H1 (cell line): ENCODE results near the gene PACSIN2. TPM values are rescaled to one million over a fixed set of nuclear protein-coding genes. Genes with fewer than 3 reads are reported as not detected.

ENCODE experiments used
- CTCF ChIA-PET: fragments of 300-600 bp; sonication (Branson Sonifier 250); formaldehyde crosslinking; loops from one replicate; lab custom pipeline; 2021; ENCODE audit not compliant: partially characterized antibody; lab: Charles Lee
- POLR2A ChIA-PET: fragments of 300-600 bp; sonication (Branson Sonifier 250); formaldehyde crosslinking; loops from one replicate; lab custom pipeline; 2021; ENCODE audit warnings: inconsistent platforms; ENCODE audit not compliant: partially characterized antibody; lab: Charles Lee
- DNase-seq, 2 experiments: peaks; one replicate each; pipeline versions ENCODE4 v3.0.0 to v3.0.0-alpha.2; 2010 to 2022; ENCODE audit warnings: low spot score in 2 of 2, low read depth in 1 of 2, mixed read lengths in 1 of 2
- FAIRE-seq: peaks from 2 replicates; lab custom pipeline; 2011; peaks lifted over from hg19 to GRCh38; lab: Jason Lieb, UNC
- H2AFZ ChIP-seq: 2 replicates; pipeline ENCODE4 v1.8.1; 2012; ENCODE audit warnings: low read length, inconsistent platforms
- H2AK5ac ChIP-seq: 2 replicates; pipeline ENCODE4 v1.6.1; 2013; ENCODE audit warnings: low read depth, low read length
- H2BK120ac ChIP-seq: replicated peaks from 2 replicates; pipeline ENCODE3; 2013; ENCODE audit warnings: low read depth, low read length, inconsistent platforms
- H2BK12ac ChIP-seq: 2 replicates; pipeline ENCODE4 v1.6.1; 2013; ENCODE audit warnings: low read depth, low read length
- H2BK15ac ChIP-seq: 2 replicates; pipeline ENCODE4 v1.6.1; 2013; ENCODE audit warnings: low read length
- H2BK20ac ChIP-seq: 2 replicates; pipeline ENCODE4 v1.6.1; 2013; ENCODE audit warnings: low read length
- H2BK5ac ChIP-seq: 2 replicates; pipeline ENCODE4 v1.6.1; 2013; ENCODE audit warnings: low read depth, low read length
- H3K14ac ChIP-seq: 2 replicates; pipeline ENCODE4 v1.6.1; 2013; ENCODE audit warnings: inconsistent platforms; ENCODE audit not compliant: insufficient read length
- H3K18ac ChIP-seq: 2 replicates; pipeline ENCODE4 v1.6.1; 2013; ENCODE audit warnings: low read length; ENCODE audit errors: extremely low read depth
- H3K23ac ChIP-seq: 2 replicates; pipeline ENCODE4 v1.6.1; 2013; ENCODE audit warnings: inconsistent platforms; ENCODE audit not compliant: insufficient read length
- H3K23me2 ChIP-seq: 2 replicates; pipeline ENCODE4 v1.6.1; 2013; ENCODE audit warnings: low read depth, low read length
- H3K27ac ChIP-seq: 2 replicates; pipeline ENCODE4 v1.6.1; 2011; ENCODE audit warnings: low read depth, low read length, inconsistent platforms
- H3K27me3 ChIP-seq, 4 experiments: replicated peaks in 1 of 4; 1 replicate in 1 of 4; 2 replicates in 3 of 4; pipeline versions ENCODE4 v1.6.1 to v1.8.1; 2011 to 2013; ENCODE audit warnings: low read length in 3 of 4, mild to moderate bottlenecking in 3 of 4, inconsistent platforms in 2 of 4, mixed read lengths in 2 of 4, moderate library complexity in 1 of 4; ENCODE audit not compliant: control insufficient read depth in 3 of 4, insufficient read depth in 3 of 4; ENCODE audit errors: extremely low read depth in 1 of 4
- H3K36me3 ChIP-seq, 4 experiments: 2 replicates each; pipeline versions ENCODE4 v1.6.1 to v1.8.1; 2011 to 2013; ENCODE audit warnings: mild to moderate bottlenecking in 4 of 4, low read length in 3 of 4, moderate library complexity in 2 of 4, control low read depth in 1 of 4, inconsistent platforms in 1 of 4; ENCODE audit not compliant: insufficient read depth in 4 of 4, control insufficient read depth in 2 of 4
- H3K4ac ChIP-seq: replicated peaks from 2 replicates; pipeline ENCODE3; 2013; ENCODE audit warnings: low read length, low read depth, mixed read lengths, inconsistent platforms; ENCODE audit not compliant: insufficient read length
- H3K4me1 ChIP-seq, 4 experiments: replicated peaks in 1 of 4; 1 replicate in 1 of 4; 2 replicates in 3 of 4; pipeline versions ENCODE4 v1.6.1 to v1.8.1; 2011 to 2013; ENCODE audit warnings: low read length in 3 of 4, inconsistent platforms in 2 of 4, mixed read lengths in 1 of 4; ENCODE audit not compliant: insufficient read depth in 4 of 4, control insufficient read depth in 3 of 4
- H3K4me2 ChIP-seq, 2 experiments: 2 replicates each; pipeline versions ENCODE4 v1.6.1 to v1.8.1; 2011 to 2013; ENCODE audit warnings: low read depth in 2 of 2, low read length in 2 of 2, control low read depth in 1 of 2, inconsistent platforms in 1 of 2, mild to moderate bottlenecking in 1 of 2; ENCODE audit not compliant: insufficient read depth in 1 of 2
- H3K4me3 ChIP-seq, 4 experiments: fragments of 200-600, 300-600 bp in 1 of 4; sonication (generic), shearing (Covaris generic), sonication (Bioruptor Twin) in 1 of 4; 2 replicates each; pipeline versions ENCODE4 v1.5.1 to v1.8.1; 2011 to 2016; ENCODE audit warnings: low read length in 4 of 4, low read depth in 3 of 4, control low read depth in 2 of 4, inconsistent platforms in 2 of 4, mild to moderate bottlenecking in 2 of 4, mixed read lengths in 1 of 4, moderate library complexity in 1 of 4; ENCODE audit not compliant: insufficient read depth in 2 of 4; ENCODE audit errors: extremely low read depth in 1 of 4
- H3K56ac ChIP-seq: replicated peaks from 2 replicates; pipeline ENCODE3; 2013; ENCODE audit warnings: low read depth, mild to moderate bottlenecking, mixed read lengths, low read length, inconsistent platforms; ENCODE audit not compliant: insufficient read length
- H3K79me1 ChIP-seq: 2 replicates; pipeline ENCODE4 v1.6.1; 2013; ENCODE audit warnings: low read depth, low read length, control low read depth
- H3K79me2 ChIP-seq, 2 experiments: 2 replicates each; pipeline versions ENCODE4 v1.6.1 to v1.8.1; 2012 to 2013; ENCODE audit warnings: low read length in 2 of 2, mild to moderate bottlenecking in 2 of 2, inconsistent platforms in 1 of 2; ENCODE audit not compliant: insufficient read depth in 2 of 2, control insufficient read depth in 1 of 2
- H3K9ac ChIP-seq, 4 experiments: replicated peaks in 1 of 4; 1 replicate in 1 of 4; 2 replicates in 3 of 4; pipeline versions ENCODE4 v1.6.1 to v1.8.1; 2011 to 2013; ENCODE audit warnings: low read depth in 3 of 4, low read length in 3 of 4, control low read depth in 2 of 4, mild to moderate bottlenecking in 2 of 4, moderate library complexity in 2 of 4, inconsistent platforms in 1 of 4; ENCODE audit errors: extremely low read depth in 1 of 4
- H3K9me3 ChIP-seq, 2 experiments: 2 replicates each; pipeline versions ENCODE4 v1.6.1 to v1.8.1; 2012 to 2013; ENCODE audit warnings: mild to moderate bottlenecking in 2 of 2, moderate library complexity in 2 of 2, control low read depth in 1 of 2, inconsistent platforms in 1 of 2, low read depth in 1 of 2, low read length in 1 of 2, mixed read lengths in 1 of 2; ENCODE audit not compliant: insufficient read depth in 2 of 2
- H4K20me1 ChIP-seq, 2 experiments: replicated peaks in 1 of 2; 2 replicates each; pipeline versions ENCODE3 to v1.8.1; 2011 to 2013; ENCODE audit warnings: inconsistent platforms in 2 of 2, low read length in 2 of 2, mild to moderate bottlenecking in 1 of 2; ENCODE audit not compliant: insufficient read depth in 2 of 2, control insufficient read depth in 1 of 2
- H4K5ac ChIP-seq: 2 replicates; pipeline ENCODE4 v1.6.1; 2013; ENCODE audit warnings: low read length, low read depth, mixed read lengths, inconsistent platforms; ENCODE audit not compliant: insufficient read length
- H4K8ac ChIP-seq: 2 replicates; pipeline ENCODE4 v1.8.0; 2013; ENCODE audit warnings: mild to moderate bottlenecking, moderate library complexity, low read length, inconsistent platforms; ENCODE audit not compliant: insufficient read depth; ENCODE audit errors: extremely low read depth
- H4K91ac ChIP-seq: replicated peaks from 2 replicates; pipeline ENCODE3; 2013; ENCODE audit warnings: low read length, mixed read lengths, inconsistent platforms; ENCODE audit not compliant: insufficient read length
- WGBS, 2 experiments: shearing (Covaris generic) in 1 of 2; methylation state at CpG; one replicate each; pipeline versions ENCODE4 v1.1.6 to v1.1.7; 2013 to 2015; ENCODE audit warnings: low lambda C conversion rate in 2 of 2, mixed read lengths in 2 of 2, inconsistent platforms in 1 of 2, low coverage in 1 of 2, missing lambda C conversion rate in 1 of 2; ENCODE audit not compliant: insufficient replicate concordance in 2 of 2, insufficient coverage in 1 of 2, insufficient read length in 1 of 2; ENCODE audit errors: extremely low coverage in 1 of 2, missing lambda C conversion rate in 1 of 2; 5-methylcytosine and 5-hydroxymethylcytosine counted together
- polyA plus RNA-seq, 7 experiments: library from polyadenylated mRNA; depleted of rRNA in 3 of 7; stranded (reverse) in 5 of 7; unstranded in 2 of 7; fragments of >200 nt in 5 of 7; fragments of 200-250 nt in 2 of 7; gene quantifications; 1 replicate in 5 of 7; 2 replicates in 1 of 7; 4 replicates in 1 of 7; pipeline versions ENCODE4 v1.2.1 to v1.2.3, GENCODE V29; 2011 to 2013; ENCODE audit warnings: missing spikeins in 2 of 7, mixed read lengths in 2 of 7
- total RNA-seq: library from RNA; stranded (reverse); fragmentation: NEBNext Ultra II Directional; extraction: Animal tissue kit (Norgen Biotek cat#: 25700); gene quantifications from 2 replicates; pipeline ENCODE4 v1.2.1, GENCODE V29; 2021

Gene PACSIN2
- total and polyA plus RNA-seq, 2 of the 8 experiments (the other 6 are each of a cell fraction or from before 2014, with no cell fraction given): 44.8 to 64.2 TPM

DNA sequence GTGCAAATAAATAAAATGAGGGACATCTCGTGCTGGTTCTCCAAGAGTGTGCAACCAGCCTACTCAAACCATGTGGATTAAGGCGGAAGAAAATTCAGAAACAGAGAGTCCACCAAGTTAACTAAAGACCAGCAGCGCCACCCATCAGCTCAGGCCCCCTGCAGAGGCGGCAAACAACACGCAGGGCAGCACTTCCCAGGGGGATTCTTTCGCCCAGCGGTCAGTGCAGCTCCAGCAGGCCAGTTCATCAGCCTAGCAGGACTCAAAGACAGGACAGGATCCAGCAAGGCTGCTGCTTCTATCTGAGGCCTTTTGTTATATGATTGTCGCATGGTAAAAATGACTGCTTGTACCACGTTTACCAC lies 51.7 kb downstream of the PACSIN2 start:
- H2BK120ac ChIP-seq: no peak overlapping the region
- H2BK5ac ChIP-seq: no peak overlapping the region
- no peak overlapping the region for H3K14ac ChIP-seq
- no peak overlapping the region for H2BK20ac ChIP-seq
- ChIA-PET CTCF (interaction anchor here (0.7 to 2.7 kb wide), 6 partner anchors 21 to 96 kb away, joined by 3 to 10 read pairs (median 4); no protein-coding TSS in a partner anchor), POLR2A (interaction anchor here (1.0 to 3.0 kb wide), 3 partner anchors 9 to 63 kb away, joined by 3 to 13 read pairs (median 3); no protein-coding TSS in a partner anchor)
- H3K4me3 ChIP-seq: no peak overlapping the region
- H3K23ac ChIP-seq: no peak overlapping the region
- no peaks in the 10 kb centered on the region for H3K27me3 ChIP-seq
- H4K91ac ChIP-seq: no peak overlapping the region
- H3K18ac ChIP-seq: peak overlapping the region; percentile 34; the same call in 1 of the 2 replicates
- 78% methylated on average over 9 of the region's 9 CpGs; no CpG with 5 or more reads in 1 of the 2 experiments for WGBS, 2 experiments
- H3K23me2 ChIP-seq: 0 out of 2 replicates have a peak, but pooled peaks cover 2% of the 10 kb centered on the region
- H3K9me3 ChIP-seq: no peaks in the 10 kb centered on the region
- no peaks in the 10 kb centered on the region for H3K36me3 ChIP-seq
- H3K79me2 ChIP-seq: peaks cover 3 to 66% of the 10 kb centered on the region in 2 experiments; a peak in 3 of 4 replicates
- H3K9ac ChIP-seq: no peak overlapping the region
- DNase-seq (no peak), FAIRE-seq (no peak)
- no peak overlapping the region for H3K4me2 ChIP-seq
- H3K4me1 ChIP-seq: peaks cover 15 to 35% (median 33%) of the 10 kb centered on the region in 4 experiments
- no peak overlapping the region for H2BK15ac ChIP-seq
- H3K4ac ChIP-seq: no peak overlapping the region
- peak overlapping the region; percentile 57; the same call in 1 of the 2 replicates for H2AK5ac ChIP-seq
- no peak overlapping the region for H2AFZ ChIP-seq
- no peak overlapping the region for H4K8ac ChIP-seq
- H3K56ac ChIP-seq: no peak overlapping the region
- H4K5ac ChIP-seq: no peak overlapping the region
- no peak overlapping the region for H3K27ac ChIP-seq
- peaks cover 9% of the 10 kb centered on the region; the same call in 1 of the 2 replicates for H3K79me1 ChIP-seq
- peak overlapping the region; percentile 41; the same call in 1 of the 2 replicates for H2BK12ac ChIP-seq
- H4K20me1 ChIP-seq: peaks cover 11 to 29% of the 10 kb centered on the region in 2 experiments
